GM12878 (cell line): ENCODE data around the gene KDM2A. TPM values are rescaled to one million over a fixed set of nuclear protein-coding genes. Genes with fewer than 3 reads are reported as not detected.

Experiments
- ATF3 ChIP-seq: IDR thresholded peaks from 2 replicates; pipeline ENCODE4 v1.6.1; 2011; ENCODE audit warnings: low read depth, mild to moderate bottlenecking, low read length, moderate library complexity, borderline replicate concordance; ENCODE audit errors: extremely low read depth
- BCLAF1 ChIP-seq: fragments of 450-650 bp; IDR thresholded peaks from 2 replicates; pipeline ENCODE4 v1.6.1; 2017; ENCODE audit warnings: antibody characterized with exemption, mild to moderate bottlenecking, moderate library complexity
- CUX1 ChIP-seq: IDR thresholded peaks from 2 replicates; pipeline ENCODE4 v1.6.1; 2012; ENCODE audit warnings: improper control_type of control experiment, low read depth, low read length; ENCODE audit not compliant: insufficient replicate concordance
- polyA plus RNA-seq, 11 experiments: library from polyadenylated mRNA; depleted of rRNA in 4 of 11; unstranded in 6 of 11; stranded (reverse) in 5 of 11; fragments of >200 nt; fragmentation: Nextera tagmentation in 4 of 11; fragmentation: Illumina TruSeq in 1 of 11; extraction: Ambion mirVana in 4 of 11; extraction: Trizol in 1 of 11; gene quantifications; 1 replicate in 1 of 11; 2 replicates in 10 of 11; pipeline versions ENCODE4 v1.2.1 to v1.2.3, GENCODE V29; 2011 to 2016; ENCODE audit warnings: inconsistent platforms in 2 of 11, missing spikeins in 2 of 11, low read depth in 1 of 11
- total RNA-seq, 4 experiments: library from RNA; depleted of rRNA in 3 of 4; stranded (reverse); fragments of >200 nt in 3 of 4; fragmentation: Illumina TruSeq in 1 of 4; extraction: Trizol in 1 of 4; gene quantifications; 2 replicates each; pipeline versions ENCODE4 v1.2.1 to v1.2.3, GENCODE V29; 2013 to 2021
- TF ChIP-seq, protein P1 (sequence below): fragments of 450-650 bp; IDR thresholded peaks from 2 replicates; pipeline ENCODE4 v1.6.1; 2016; ENCODE audit warnings: mild to moderate bottlenecking, moderate library complexity, borderline replicate concordance

Gene KDM2A
- total and polyA plus RNA-seq, 10 of the 15 experiments (the other 5 are each of a cell fraction or from before 2014, with no cell fraction given): 10.5 to 69.3 (median 41.6) TPM

GRCh38 chr11:67288452-67289225, 169.6 kb downstream of the KDM2A start (continued):
- TF ChIP-seq, protein P1, sequence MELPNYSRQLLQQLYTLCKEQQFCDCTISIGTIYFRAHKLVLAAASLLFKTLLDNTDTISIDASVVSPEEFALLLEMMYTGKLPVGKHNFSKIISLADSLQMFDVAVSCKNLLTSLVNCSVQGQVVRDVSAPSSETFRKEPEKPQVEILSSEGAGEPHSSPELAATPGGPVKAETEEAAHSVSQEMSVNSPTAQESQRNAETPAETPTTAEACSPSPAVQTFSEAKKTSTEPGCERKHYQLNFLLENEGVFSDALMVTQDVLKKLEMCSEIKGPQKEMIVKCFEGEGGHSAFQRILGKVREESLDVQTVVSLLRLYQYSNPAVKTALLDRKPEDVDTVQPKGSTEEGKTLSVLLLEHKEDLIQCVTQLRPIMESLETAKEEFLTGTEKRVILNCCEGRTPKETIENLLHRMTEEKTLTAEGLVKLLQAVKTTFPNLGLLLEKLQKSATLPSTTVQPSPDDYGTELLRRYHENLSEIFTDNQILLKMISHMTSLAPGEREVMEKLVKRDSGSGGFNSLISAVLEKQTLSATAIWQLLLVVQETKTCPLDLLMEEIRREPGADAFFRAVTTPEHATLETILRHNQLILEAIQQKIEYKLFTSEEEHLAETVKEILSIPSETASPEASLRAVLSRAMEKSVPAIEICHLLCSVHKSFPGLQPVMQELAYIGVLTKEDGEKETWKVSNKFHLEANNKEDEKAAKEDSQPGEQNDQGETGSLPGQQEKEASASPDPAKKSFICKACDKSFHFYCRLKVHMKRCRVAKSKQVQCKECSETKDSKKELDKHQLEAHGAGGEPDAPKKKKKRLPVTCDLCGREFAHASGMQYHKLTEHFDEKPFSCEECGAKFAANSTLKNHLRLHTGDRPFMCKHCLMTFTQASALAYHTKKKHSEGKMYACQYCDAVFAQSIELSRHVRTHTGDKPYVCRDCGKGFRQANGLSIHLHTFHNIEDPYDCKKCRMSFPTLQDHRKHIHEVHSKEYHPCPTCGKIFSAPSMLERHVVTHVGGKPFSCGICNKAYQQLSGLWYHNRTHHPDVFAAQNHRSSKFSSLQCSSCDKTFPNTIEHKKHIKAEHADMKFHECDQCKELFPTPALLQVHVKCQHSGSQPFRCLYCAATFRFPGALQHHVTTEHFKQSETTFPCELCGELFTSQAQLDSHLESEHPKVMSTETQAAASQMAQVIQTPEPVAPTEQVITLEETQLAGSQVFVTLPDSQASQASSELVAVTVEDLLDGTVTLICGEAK: 0 out of 2 replicates have a peak, but pooled peaks have one; percentile 84
- TF ChIP-seq CUX1 (no peak), BCLAF1 (no peak; the same call in 1 of the 2 replicates), ATF3 (no peak)
